ENCODE measurements around the gene PCDHGA3. TPM values are rescaled to one million over a fixed set of nuclear protein-coding genes. Genes with fewer than 3 reads are reported as not detected.

PCDHGA3 gene
- total and polyA plus RNA-seq, 9 of the 15 experiments (the other 6 are each of a cell fraction or from before 2014, with no cell fraction given) = 0.13 to 0.28 (median 0.18) TPM; not detected in 2

DNA sequence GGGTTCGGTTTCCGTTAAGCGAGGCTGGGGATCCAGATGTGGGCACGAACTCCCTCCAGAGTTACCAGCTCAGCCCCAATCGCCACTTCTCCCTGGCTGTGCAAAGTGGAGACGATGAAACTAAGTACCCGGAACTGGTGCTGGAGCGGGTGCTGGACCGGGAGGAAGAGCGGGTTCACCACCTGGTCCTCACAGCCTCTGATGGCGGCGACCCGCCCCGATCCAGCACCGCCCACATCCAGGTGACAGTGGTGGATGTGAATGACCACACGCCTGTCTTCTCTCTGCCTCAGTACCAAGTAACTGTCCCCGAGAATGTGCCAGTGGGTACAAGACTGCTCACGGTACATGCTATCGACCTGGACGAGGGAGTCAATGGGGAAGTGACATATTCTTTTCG lies 39.7 kb downstream of the PCDHGA3 start (continued):
- TF ChIP-seq CHD7 (IDR thresholded peaks at IDR 0.05; ENCODE audit: low read depth, low read length) = no peak
- TF ChIP-seq TAF15 (IDR thresholded peaks at IDR 0.05; ENCODE audit: low read depth, low read length) = no peak
- no peak for TF ChIP-seq ZNF655 (CRISPR knock-in tag; IDR thresholded peaks at IDR 0.05)
- TF ChIP-seq, protein P1, sequence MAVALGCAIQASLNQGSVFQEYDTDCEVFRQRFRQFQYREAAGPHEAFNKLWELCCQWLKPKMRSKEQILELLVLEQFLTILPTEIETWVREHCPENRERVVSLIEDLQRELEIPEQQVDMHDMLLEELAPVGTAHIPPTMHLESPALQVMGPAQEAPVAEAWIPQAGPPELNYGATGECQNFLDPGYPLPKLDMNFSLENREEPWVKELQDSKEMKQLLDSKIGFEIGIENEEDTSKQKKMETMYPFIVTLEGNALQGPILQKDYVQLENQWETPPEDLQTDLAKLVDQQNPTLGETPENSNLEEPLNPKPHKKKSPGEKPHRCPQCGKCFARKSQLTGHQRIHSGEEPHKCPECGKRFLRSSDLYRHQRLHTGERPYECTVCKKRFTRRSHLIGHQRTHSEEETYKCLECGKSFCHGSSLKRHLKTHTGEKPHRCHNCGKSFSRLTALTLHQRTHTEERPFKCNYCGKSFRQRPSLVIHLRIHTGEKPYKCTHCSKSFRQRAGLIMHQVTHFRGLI (CRISPR knock-in tag; IDR thresholded peaks at IDR 0.05) = no peak
- no peak for TF ChIP-seq SAFB (IDR thresholded peaks at IDR 0.05; ENCODE audit: borderline replicate concordance, low read depth, low read length)
